DND-41 (cell line): Measurements from ENCODE around the gene IRAG1.

Experiments used
- CTCF ChIP-seq: IDR thresholded peaks from 2 replicates; pipeline ENCODE4 v1.5.1; 2012; ENCODE audit warnings: borderline replicate concordance, low read length, moderate library complexity, mild to moderate bottlenecking; ENCODE audit not compliant: poor library complexity, severe bottlenecking; ENCODE audit errors: extremely low read depth
- EZH2 ChIP-seq: IDR thresholded peaks from 3 replicates; pipeline ENCODE4 v1.6.1; 2012; ENCODE audit warnings: borderline replicate concordance, low read depth, mild to moderate bottlenecking, moderate library complexity, low read length, inconsistent platforms; ENCODE audit not compliant: severe bottlenecking

- TF ChIP-seq CTCF (no peak), EZH2 (no peak)
These were observed 37.5 kb downstream of the IRAG1 start for GRCh38 chr11:10655943-10656576.
